GM21447 (cell line): ENCODE results near the gene AP2S1.
"Not testable (repeated sequence)": the region's sequence is repeated elsewhere in the genome, so short reads cannot be mapped to it uniquely, and the experiment has no call there.

Source experiments
- ATAC-seq: cut with Tn5 transposase; IDR thresholded peaks from one replicate; pipeline ENCODE4 v1.9.1; 2021; ENCODE audit not compliant: unreplicated experiment

AP2S1 gene

DNA sequence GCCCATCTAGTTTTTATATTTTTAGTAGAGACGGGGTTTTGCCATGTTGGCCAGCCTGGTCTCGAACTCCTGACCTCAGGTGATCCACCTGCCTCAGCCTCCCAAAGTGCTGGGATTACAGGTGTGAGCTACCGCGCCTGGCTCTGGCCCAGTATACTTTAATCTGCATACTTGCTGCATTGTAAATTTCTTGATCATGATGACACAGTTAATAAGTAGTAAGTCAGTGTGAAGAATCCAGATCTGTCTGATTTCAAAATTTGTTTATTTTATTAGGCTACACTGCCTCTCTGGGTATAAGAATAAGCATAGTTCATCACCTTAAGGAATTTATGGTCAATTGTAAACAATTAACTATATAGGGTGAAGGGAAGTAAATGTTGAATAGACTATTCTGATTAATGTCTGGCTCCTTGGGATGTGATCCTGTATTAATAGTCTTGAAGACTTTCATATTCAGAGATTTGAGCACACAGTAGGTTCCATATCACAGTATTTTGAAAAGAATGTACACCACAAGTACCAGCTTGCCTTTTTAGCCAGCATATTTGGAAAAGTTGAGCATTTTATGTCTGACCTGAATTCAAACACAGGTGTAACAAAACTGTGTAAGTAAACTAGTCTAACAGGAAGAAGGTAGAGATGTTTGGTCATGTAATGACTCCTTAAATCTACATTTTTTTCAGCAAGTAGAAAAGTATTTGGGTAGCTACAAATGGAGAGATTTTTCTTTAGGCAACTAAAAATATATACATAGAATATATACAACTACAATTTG lies 17.6 kb upstream of the AP2S1 start:
- ATAC-seq = no peak

DNA sequence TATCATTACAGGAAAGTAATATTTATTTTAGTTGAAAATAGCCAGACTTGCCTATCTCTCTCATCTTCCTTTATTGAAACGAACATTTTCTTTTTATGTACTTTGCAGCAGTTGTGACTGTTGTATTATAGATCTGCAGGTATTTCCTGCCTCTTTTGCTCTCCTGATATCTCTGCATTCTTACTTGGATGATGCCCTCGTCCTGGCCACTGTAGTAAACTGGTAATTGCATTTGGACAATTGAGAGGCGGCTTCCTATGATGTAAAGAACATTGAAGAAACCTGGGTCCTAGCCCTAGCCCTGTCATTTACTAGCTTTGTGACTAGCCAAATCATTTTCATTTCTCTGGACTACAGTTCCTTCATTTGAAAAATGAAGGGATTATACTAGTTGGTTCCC lies 16.5 kb upstream of the AP2S1 start:
- ATAC-seq = no peak

DNA sequence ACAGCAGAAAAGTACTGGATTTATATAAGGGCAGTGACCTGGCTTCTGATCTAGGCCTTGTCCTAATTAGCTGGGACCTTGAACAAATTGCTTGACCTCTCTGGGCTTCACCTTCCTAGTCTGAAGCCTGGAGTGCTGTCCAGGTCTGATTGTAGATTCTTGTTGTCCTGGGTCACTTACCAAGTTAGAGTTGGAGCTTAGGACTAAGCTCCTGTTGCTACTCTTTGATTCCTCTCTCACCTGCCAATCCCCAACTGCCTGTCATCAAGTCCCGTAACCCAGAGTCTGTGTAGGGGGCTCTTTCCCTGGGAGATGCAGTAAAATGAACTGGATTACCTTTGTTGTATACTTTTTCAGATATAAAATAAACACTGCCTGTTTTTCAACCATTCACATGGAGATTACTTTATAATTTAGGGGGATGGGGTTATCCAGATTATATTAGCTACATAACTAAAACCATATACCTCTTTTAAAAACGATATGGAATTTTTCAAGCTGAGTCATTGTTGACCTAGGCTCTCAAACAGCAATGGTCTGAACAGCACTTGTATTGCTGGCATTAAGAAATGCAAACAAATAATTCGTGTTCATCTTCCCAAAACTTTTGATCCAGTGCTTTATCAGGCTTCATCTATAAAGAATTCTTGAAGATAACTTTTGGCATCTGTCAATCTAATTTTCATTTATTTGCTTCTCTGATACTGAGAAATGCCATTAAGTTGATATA lies 15.9 kb upstream of the AP2S1 start:
- ATAC-seq = no peak

DNA sequence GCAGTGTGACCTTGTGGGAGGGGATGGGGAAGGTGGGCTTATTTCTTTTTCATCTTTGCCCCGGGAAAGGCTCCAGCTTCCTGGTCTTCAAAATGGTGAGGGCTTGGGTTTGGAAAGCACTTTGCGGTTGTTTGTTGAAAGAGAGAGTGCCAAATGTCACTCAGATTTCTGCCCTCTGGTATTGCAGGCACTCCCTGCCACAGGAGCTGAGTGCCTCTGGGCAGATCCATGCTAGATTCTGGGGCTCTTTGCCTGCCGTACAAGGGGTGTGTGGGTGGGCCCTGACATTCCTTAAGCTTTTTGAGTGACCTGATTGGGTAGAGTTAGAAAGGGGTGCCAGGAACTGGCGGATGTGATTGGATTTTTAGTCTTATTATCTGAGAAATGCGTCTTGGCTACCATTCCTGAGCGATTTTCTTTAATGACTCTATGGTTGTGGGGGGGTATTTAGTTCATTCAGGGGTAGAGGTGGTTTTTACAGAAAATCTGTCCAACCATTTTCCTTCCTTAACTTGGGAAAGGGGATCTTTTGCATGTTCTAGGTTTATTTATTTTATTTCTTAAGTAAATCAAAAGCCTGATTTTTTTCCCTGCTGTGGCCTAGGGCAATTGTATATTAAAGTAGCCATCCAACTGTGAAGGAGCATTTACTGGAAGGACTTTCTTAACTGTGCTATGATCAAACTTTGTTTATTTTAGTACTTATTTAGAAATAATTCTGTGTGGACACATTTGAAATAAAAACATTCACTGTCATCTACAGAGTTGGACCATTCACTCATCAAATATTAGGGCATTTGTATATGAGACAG lies 13.4 kb upstream of the AP2S1 start:
- ATAC-seq = no peak

DNA sequence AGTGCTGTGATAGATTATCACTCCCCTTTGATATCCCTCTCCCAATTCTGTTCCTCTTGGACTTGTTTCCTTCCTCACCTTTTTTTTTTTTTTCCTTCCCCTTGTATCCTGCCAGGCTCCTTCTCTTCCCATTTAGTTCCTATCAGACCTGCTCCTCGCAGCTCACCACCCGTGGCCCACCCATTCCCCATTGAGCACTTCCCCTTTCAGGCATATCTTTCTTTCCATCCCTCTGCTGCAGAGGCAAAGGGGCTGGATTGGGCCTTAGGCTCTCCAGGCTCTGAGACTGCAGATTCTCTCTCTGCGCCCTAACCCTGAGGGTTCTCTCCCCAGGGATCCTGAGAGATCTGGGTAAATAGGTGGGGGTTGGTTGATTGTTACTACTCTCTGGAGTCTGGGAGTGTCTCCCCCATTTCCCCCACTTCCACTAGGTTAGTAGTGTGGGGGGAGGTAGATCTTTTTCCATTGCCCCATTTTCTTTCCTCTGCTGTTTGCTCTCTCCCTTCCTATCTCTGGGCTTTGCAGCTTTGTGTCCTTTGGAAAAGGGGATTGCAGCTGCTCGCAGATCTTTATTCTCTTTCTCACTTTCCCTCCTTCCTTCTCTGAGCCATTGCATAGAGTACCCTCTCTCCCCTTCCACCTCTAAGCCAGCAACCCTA lies 12.5 kb upstream of the AP2S1 start:
- ATAC-seq = no peak

DNA sequence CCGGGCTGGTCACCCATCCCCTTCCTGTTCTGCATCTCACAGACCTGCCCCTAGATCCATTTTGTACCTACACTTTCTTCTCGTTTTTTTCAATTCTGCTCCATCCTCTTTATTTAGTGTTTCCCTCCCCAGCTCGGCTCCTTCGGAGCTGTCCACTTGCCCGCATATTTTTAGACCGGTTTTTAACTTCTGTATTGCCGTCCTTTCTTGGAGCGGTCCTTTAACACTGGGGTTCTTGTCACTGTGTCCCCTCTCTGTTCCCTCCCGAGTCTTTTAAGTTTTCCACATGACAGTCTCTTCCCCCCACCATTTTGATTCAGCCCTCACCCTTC lies 11.8 kb upstream of the AP2S1 start:
- ATAC-seq = no peak

DNA sequence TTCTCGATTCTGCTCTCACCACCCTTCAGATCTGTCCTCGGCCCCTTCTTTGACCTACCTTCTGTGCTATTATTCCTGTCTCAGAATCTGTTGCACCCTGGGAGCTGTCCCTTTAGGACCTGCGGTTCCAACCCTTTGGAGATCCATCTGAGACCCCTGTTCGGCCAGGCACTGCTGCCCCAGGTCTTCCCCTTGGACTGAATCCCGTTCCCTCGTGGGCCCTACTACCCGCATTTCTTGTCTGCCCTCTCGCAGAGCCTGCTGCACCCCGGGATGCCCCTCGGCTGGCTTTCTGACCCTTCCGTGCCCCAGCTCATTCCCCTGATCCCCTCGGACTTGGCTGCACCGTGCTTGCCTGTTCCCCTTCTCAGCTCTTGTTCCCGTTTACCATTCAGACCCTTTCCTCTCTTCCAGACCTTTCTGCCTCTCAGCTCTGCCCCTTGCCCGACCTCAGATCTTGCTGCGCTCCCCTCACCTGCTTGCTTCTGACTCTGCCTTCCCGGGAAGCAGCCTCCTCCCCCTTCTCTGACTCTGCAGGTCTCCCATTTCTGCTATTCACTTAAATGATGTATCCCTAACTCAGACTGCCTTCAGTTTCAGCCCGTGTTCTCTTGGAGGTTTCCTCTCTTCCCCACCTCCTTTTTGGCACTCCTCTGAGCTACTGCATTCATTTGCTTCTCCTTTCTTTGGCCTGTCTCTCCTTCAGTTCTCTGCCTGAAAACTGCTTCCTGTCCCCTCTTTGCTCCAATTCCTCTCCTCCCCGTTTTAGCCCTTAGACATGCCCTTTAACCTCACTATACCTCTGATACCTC lies 11.3 kb upstream of the AP2S1 start:
- no peak for ATAC-seq

DNA sequence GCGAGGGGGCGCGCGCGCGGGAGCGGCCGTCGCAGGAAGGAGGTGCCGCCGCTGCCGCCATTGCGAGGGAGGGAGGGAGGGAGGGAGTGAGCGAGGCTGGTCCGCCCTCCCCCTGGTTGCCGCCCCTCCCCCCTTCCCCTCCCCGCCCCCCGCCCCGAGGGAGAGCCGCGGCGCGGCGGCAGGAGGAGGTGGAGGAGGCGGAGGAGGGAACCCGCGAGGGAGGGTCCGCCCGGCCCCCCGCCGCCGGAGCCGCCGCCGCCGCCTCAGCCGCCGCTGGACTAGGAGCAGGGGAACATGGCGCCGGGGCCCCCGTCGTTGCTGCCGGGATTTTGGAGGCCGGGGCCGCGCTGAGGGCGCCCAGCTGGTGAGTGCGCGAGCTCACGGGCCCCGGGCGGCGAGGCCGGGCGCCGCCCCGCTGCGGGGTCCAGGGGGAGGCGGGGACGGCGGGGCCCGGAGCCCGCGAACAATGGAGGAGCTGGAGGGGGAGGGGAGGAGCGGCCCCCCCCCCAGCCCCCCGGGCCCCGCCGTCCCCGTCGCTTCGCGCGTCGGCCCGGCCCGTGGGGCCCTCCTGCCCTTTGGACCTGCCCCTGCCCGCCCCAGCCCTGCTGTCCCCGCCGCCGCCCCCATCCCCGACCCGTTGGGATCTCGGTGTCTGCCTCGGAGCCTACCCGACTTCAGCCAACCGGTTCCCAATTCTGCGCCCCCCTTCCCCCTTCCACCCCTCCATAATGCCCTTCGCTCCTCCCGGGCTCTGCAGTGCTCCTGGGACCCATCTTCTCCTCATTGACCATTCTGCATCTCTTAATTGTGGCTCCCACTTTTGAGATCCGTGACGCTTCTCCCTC lies 10.4 kb upstream of the AP2S1 start, which contains the start of gene ARHGAP35:
ARHGAP35 (plus strand) TSS at position 152 of the 845 bp plus-strand sequence. CDS start 57,679 bp downstream, outside the sequence.
- peak; percentile 1 for ATAC-seq

DNA sequence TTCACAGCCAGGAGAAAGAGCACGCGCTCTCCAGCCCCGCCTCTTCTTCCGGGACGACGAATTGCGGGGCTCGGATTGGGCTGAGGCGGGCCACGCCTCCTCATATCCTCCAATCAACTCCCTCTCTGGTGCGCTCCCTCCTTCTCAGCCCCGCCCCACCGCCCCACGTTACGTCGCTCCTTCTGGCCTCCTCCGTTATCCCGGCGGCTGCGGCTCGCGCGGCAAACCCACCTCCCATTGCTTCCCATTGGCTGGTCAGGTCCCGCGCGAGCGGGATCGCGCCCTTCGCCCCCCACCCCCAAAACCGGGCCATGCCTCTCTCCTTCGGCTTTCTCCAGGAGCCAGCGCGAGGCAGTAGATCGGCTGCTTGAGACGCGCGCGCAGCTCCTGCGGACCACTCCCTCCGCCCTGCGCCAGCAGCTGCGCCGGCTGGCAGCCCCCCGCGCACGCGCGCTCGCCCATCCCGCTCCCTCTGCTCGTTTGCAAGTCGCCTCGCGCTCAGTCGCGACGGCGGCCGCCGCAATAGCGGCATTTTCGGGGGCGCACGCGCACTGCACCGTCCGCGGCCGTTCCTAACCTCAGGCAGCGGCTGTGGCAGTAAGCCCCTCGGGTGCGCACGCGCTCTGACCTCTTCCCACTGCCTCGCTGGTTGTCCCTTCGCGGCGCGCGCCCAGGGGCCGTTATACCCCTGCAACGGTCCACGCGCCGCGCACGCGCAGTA lies 9.6 kb upstream of the AP2S1 start:
- ATAC-seq = peak; percentile 66

DNA sequence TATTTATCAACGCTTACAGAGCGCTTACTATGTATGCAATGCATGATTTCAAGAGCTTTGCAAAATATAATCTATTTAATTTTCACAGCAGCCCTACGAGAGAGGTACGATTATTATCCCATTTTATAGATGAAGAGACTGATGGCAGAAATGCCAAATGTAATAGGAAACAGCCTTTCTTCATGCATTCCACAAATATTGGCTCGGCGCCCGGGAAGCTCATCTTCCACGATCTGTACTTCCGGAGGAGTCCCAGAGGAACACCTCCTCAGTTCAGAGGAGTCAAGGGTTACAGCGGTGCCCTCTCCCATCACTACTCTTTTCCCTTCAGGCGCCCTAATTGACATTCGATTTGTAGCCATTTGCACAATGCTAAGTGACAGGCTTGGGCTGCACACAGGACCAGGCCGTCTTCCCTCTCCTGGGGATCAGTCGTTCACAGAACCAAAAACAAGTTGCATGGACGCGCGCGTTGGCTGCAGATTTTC lies 9.0 kb upstream of the AP2S1 start:
- no peak for ATAC-seq

DNA sequence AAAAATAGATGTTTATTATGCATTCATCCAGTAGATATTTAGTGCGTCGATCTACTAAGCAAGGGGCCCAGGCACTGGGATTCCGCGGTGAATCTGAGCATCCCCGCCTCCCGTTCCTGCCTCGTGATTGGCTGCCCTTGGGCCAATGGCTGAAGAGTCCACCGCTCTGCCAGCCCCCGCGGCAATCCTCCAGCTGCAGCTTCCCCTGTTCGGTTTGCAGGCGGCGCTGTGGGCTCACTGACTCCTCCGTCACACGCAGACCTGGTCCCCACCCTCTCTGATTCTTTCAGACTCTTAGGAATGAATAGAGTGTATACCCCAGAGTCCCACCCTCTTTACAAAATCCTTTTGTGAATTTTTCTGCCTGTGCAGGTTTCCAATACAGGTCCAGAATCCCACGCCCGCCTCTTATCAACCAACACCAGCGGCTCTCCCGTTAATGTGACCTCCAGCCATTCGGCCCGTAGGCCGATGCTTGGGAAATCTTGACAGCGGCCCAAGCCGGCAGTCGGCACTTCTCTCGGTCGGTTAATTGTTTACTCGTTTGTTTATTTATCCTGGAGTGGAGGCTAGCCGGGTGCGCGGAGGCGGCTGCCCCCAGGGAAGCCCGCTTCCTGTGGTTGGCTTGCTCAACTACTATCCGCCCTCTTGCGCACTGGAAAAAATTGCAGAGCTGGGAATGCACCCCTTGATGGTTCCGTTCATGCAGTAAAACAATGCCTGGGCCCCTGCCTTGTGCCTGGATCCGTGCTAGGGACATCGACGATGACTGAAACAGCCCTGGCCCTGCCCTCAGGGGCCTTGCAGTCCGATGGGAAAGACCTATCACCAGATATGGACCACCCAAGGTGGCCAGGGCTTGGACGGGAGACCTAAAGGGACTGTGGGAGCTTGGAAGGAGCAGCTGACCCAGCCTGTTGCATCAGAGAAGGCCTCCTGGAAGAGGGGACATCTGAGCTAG lies 5.7 kb upstream of the AP2S1 start:
- ATAC-seq = peak; percentile 41

DNA sequence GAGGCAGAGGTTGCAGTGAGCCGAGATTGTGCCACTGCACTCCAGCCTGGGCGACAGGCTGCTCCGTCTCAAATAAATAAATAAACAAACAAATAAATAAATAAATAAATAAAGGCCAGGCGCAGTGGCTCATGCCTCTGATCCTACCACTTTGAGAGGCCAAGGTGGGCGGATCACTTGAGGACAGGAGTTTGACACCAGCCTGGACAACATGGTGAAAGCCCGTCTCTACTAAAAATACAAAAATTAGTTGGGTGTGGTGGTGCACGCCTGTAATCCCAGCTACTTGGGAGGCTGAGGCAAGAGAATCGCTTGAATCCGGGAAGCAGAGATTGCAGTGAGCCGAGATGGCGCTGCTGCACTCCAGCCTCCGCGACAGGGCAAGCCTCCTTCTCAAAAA lies 4.1 kb upstream of the AP2S1 start:
- not testable (repeated sequence) for ATAC-seq

DNA sequence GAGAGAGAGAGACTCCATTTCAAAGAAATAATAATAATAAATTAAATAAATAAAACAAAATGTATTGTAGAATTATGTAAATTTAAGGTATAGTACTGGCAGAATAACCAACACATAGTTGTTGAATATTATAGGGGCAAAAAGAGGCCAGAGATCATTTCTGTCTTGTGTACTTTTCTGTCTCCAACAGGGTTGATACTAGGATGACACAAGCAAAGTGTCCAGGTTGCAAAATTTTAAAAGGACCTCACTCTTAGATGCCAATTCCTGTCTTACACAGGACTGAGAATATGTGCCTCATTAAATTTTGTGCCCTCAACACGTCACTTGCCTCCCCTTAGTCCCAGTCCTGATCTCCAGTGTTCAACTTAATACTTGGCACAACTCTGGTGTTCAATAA lies 2.2 kb upstream of the AP2S1 start:
- no peak for ATAC-seq

DNA sequence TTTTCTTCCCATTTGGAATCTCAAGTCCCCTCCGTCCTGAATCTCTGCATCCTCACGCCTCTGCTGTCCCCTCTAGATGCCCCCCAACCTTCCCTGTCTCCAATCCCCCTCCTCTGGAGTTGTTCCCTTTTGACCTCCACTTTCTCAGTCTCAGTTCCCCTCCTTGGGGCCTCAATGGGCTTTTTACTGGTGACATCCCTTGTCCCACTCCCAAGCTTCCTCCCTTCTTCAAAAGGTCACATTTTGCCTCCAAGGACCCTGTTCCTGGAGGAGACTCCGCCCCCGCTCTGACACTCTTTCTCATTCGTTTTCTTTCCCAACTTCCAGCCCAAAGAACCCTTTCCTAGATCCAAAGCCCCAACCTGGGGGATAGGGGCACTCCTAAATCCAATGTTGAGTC lies 1.0 kb downstream of the AP2S1 start:
- ATAC-seq = no peak

DNA sequence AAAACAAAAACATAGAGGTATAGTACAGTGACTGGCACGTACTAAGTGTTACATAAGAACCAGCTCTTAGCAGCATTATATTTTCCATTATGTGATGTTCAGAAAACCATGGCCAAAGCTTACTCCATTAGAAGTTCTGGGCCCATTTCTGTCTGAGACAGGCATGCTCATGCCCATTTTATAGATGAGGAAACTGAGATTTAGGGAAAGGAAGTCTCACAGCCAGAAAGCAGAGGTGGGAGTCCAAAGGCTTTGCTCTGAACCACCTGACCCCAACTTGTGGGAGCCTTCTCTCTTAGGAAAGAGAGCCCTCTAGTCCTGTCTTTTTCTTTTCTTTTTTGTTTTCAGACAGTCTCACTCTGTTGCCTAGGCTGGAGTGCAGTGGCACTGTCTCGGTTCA lies 2.3 kb downstream of the AP2S1 start:
- ATAC-seq = no peak

DNA sequence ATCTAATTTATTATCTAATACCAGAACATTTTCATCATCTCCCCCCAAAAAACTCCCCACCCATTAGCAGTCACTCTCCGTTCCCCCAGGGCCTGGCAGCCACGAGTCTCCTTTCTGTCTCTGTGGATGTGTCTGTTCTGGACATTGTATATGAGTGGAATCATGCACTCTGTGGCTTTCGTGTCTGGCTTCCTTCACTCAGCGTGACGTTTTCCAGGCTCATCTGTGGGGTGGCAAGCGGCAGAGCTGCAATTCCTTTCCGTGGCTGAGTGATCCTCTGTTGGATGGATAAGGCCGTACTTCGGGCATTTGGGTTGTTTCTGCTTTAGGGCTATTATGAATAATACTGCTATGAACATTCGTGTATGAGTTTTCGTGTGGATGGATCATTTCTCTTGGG lies 3.1 kb downstream of the AP2S1 start:
- no peak for ATAC-seq

DNA sequence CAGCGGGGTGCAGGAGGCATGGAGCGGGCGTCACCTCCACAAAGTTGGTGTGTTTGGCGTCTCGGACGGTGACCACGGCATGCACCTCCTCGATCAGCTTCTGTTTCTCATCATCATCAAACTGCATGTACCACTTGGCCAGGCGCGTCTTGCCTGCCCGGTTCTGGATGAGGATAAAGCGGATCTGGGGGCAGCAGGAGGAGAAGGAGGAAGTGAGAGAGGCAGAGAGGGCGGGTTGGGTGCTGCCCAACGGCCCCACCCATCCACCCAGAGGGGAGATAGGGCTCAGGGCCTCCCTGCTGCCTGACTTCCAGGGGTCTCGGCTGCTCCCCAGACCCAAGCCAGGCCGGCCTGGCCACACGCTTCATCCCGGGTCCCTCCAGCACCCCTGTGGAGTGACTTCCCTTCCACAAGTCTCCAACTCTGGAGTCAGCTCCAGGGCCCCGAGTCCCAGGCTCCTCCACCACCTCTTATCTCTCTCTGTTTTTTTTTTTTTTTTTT lies 4.6 kb downstream of the AP2S1 start:
- no peak for ATAC-seq
